GM19023 (cell line): ENCODE data around the gene PAK4.

Experiments
- ATAC-seq: cut with Tn5 transposase; IDR thresholded peaks from one replicate; pipeline ENCODE4 v1.9.1; 2021; ENCODE audit warnings: mild to moderate bottlenecking, moderate library complexity; ENCODE audit not compliant: unreplicated experiment

Gene PAK4

GRCh38 chr19:39177736-39178135 lies 52.1 kb downstream of the PAK4 start:
- ATAC-seq = no peak

- ATAC-seq = no peak
Measured at GRCh38 chr19:39178296-39179006, 52.9 kb downstream of the PAK4 start.

- no peak for ATAC-seq
Measured at GRCh38 chr19:39179754-39180153, 54.2 kb downstream of the PAK4 start.

- ATAC-seq = no peak
Measured at GRCh38 chr19:39180749-39181148, 55.2 kb downstream of the PAK4 start.

GRCh38 chr19:39181500-39182173 lies 56.1 kb downstream of the PAK4 start:
- no peak for ATAC-seq

- no peak for ATAC-seq
Measured at GRCh38 chr19:39182174-39182505, 56.6 kb downstream of the PAK4 start.

GRCh38 chr19:39183104-39183503 lies 57.5 kb downstream of the PAK4 start:
- no peak for ATAC-seq

GRCh38 chr19:39186391-39186790 lies 60.8 kb downstream of the PAK4 start:
- ATAC-seq = no peak

- ATAC-seq = no peak
Measured at GRCh38 chr19:39187552-39187943, 62.0 kb downstream of the PAK4 start.

- no peak for ATAC-seq
Measured at GRCh38 chr19:39188960-39189359, 63.4 kb downstream of the PAK4 start.

GRCh38 chr19:39190768-39191167 lies 65.2 kb downstream of the PAK4 start:
- no peak for ATAC-seq

- ATAC-seq = no peak
Measured at GRCh38 chr19:39192846-39193245, 67.3 kb downstream of the PAK4 start.

- ATAC-seq = no peak
Measured at GRCh38 chr19:39193803-39194202, 68.2 kb downstream of the PAK4 start.

- no peak for ATAC-seq
Measured at GRCh38 chr19:39194832-39195542, 69.4 kb downstream of the PAK4 start.

- no peak for ATAC-seq
Measured at GRCh38 chr19:39195755-39196154, 70.2 kb downstream of the PAK4 start.

- ATAC-seq = no peak
Measured at GRCh38 chr19:39196320-39196719, 70.7 kb downstream of the PAK4 start.

GRCh38 chr19:39196860-39197562 lies 71.4 kb downstream of the PAK4 start, which contains the start of gene NCCRP1:
Gene NCCRP1, plus strand, starts transcription at chr19:39196964. Its CDS starts 19 bp downstream, at chr19:39196983.
- no peak for ATAC-seq

GRCh38 chr19:39197808-39198207 lies 72.2 kb downstream of the PAK4 start:
- no peak for ATAC-seq

GRCh38 chr19:39199025-39199424 lies 73.4 kb downstream of the PAK4 start:
- ATAC-seq = no peak

GRCh38 chr19:39200066-39200802 lies 74.6 kb downstream of the PAK4 start:
- ATAC-seq = no peak

GRCh38 chr19:39200803-39201115 lies 75.2 kb downstream of the PAK4 start:
- ATAC-seq = no peak
